Measurements from ENCODE around the gene RFLNA. TPM values are rescaled to one million over a fixed set of nuclear protein-coding genes. Genes with fewer than 3 reads are reported as not detected.

Gene RFLNA
- total and polyA plus RNA-seq, 2 experiments from 2014 or later: 57.8 to 67.8 TPM

- 100% methylated on average over 8 of the region's 12 CpGs for WGBS (ENCODE audit: low lambda C conversion rate, missing lambda C conversion rate)
These were observed 41.2 kb downstream of the RFLNA start for GRCh38 chr12:124336184-124336437.

DNA sequence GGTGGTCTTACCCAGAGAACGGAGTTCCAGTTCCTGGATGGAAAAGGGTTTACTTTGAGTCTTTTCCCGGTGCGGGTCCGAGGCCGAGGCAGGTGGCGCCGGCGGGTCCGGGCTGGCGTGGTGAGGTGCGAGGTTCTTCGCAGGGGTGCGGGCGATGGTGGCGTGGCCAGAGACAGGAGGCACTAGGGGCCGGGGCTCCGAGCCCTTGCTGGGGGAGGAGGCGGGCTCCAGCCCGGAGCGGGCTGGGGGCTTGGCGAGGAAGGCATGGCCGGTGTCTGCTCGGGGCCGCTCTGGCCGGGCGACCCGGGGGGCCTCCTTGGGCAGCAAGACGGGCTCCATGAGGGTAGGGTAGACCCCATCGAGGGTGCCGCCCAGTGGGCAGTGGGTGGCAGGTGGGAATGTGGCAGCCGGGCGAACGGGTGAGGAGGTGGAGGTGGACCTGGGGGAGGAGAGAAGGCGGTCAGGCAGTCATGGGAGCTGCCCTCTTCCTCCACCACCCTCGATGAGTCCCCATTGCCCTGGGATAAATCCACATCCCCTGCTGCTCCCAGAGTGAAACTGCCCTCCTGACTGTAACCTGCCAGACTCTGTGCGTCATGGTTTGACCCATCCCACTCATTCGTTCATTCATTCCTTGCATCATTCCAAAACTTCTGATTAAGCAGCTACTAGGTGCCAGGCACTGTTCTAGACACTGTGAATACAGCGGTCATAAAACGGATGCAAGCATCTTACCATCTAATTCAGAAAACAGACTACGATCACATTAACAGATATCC is 42.0 kb downstream of the RFLNA start:
- Histone ChIP-seq H3K4me2 (no peak overlapping the region), H2AFZ (no peak overlapping the region), H3K4me3 (no peak overlapping the region), H4K20me1 (ENCODE audit: insufficient read depth, poor library complexity, severe bottlenecking) (no peaks in the 10 kb centered on the region), H3K36me3 (replicated peaks; ENCODE audit: insufficient read depth, low read depth) (no peaks in the 10 kb centered on the region), H3K4me1 (ENCODE audit: insufficient read depth) (no peaks in the 10 kb centered on the region), H3K9me3 (ENCODE audit: low read depth) (no peaks in the 10 kb centered on the region), H3K9me2 (replicated peaks; ENCODE audit: insufficient read depth) (no peaks in the 10 kb centered on the region), H3K79me2 (no peaks in the 10 kb centered on the region), H3K27ac (no peak overlapping the region), H3K27me3 (no peaks in the 10 kb centered on the region)
- no peak for DNase-seq (ENCODE audit: low spot score)
- 96% methylated on average over 27 of the region's 40 CpGs for WGBS (ENCODE audit: low lambda C conversion rate, missing lambda C conversion rate)
- TF ChIP-seq, protein P1, sequence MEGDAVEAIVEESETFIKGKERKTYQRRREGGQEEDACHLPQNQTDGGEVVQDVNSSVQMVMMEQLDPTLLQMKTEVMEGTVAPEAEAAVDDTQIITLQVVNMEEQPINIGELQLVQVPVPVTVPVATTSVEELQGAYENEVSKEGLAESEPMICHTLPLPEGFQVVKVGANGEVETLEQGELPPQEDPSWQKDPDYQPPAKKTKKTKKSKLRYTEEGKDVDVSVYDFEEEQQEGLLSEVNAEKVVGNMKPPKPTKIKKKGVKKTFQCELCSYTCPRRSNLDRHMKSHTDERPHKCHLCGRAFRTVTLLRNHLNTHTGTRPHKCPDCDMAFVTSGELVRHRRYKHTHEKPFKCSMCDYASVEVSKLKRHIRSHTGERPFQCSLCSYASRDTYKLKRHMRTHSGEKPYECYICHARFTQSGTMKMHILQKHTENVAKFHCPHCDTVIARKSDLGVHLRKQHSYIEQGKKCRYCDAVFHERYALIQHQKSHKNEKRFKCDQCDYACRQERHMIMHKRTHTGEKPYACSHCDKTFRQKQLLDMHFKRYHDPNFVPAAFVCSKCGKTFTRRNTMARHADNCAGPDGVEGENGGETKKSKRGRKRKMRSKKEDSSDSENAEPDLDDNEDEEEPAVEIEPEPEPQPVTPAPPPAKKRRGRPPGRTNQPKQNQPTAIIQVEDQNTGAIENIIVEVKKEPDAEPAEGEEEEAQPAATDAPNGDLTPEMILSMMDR (IDR thresholded peaks at IDR 0.05; ENCODE audit: poor library complexity): no peak
- TF ChIP-seq EZH2phosphoT487 (IDR thresholded peaks at IDR 0.05; ENCODE audit: low read depth, severe bottlenecking, unreplicated experiment) (no peak), EZH2 (IDR thresholded peaks at IDR 0.05; ENCODE audit: borderline replicate concordance) (no peak)

More at GRCh38 chr12:124336184-124336437, 41.2 kb downstream of the RFLNA start:
- H3K9me3 ChIP-seq (ENCODE audit: low read depth): no peaks in the 10 kb centered on the region
- no peak overlapping the region for H2AFZ ChIP-seq
- H3K4me1 ChIP-seq (ENCODE audit: insufficient read depth): no peaks in the 10 kb centered on the region
- no peaks in the 10 kb centered on the region for H3K79me2 ChIP-seq
- no peaks in the 10 kb centered on the region for H3K36me3 ChIP-seq (replicated peaks; ENCODE audit: insufficient read depth, low read depth)
- no peak for DNase-seq (ENCODE audit: low spot score)
- H3K4me3 ChIP-seq: no peak overlapping the region
- H3K27me3 ChIP-seq: no peaks in the 10 kb centered on the region
- H3K27ac ChIP-seq: no peak overlapping the region
- TF ChIP-seq EZH2 (IDR thresholded peaks at IDR 0.05; ENCODE audit: borderline replicate concordance) (no peak), EZH2phosphoT487 (IDR thresholded peaks at IDR 0.05; ENCODE audit: low read depth, severe bottlenecking, unreplicated experiment) (no peak)
- TF ChIP-seq, protein P1 (IDR thresholded peaks at IDR 0.05; ENCODE audit: poor library complexity): no peak
- no peaks in the 10 kb centered on the region for H3K9me2 ChIP-seq (replicated peaks; ENCODE audit: insufficient read depth)
- no peaks in the 10 kb centered on the region for H4K20me1 ChIP-seq (ENCODE audit: insufficient read depth, poor library complexity, severe bottlenecking)
- H3K4me2 ChIP-seq: no peak overlapping the region

- no peaks in the 10 kb centered on the region for H3K27me3 ChIP-seq
- WGBS (ENCODE audit: low lambda C conversion rate, missing lambda C conversion rate): 97% methylated on average over 14 of the region's 14 CpGs
- no peak overlapping the region for H3K4me2 ChIP-seq
- no peaks in the 10 kb centered on the region for H3K36me3 ChIP-seq (replicated peaks; ENCODE audit: insufficient read depth, low read depth)
- H3K79me2 ChIP-seq: no peaks in the 10 kb centered on the region
- no peak for DNase-seq (ENCODE audit: low spot score)
- no peak overlapping the region for H3K4me3 ChIP-seq
- H3K4me1 ChIP-seq (ENCODE audit: insufficient read depth): no peaks in the 10 kb centered on the region
- H3K27ac ChIP-seq: no peak overlapping the region
- TF ChIP-seq, protein P1 (IDR thresholded peaks at IDR 0.05; ENCODE audit: poor library complexity): no peak
- no peak for TF ChIP-seq EZH2phosphoT487 (IDR thresholded peaks at IDR 0.05; ENCODE audit: low read depth, severe bottlenecking, unreplicated experiment)
- no peak for TF ChIP-seq EZH2 (IDR thresholded peaks at IDR 0.05; ENCODE audit: borderline replicate concordance)
- no peaks in the 10 kb centered on the region for H3K9me2 ChIP-seq (replicated peaks; ENCODE audit: insufficient read depth)
- H4K20me1 ChIP-seq (ENCODE audit: insufficient read depth, poor library complexity, severe bottlenecking): no peaks in the 10 kb centered on the region
- no peaks in the 10 kb centered on the region for H3K9me3 ChIP-seq (ENCODE audit: low read depth)
- H2AFZ ChIP-seq: no peak overlapping the region
These were observed 42.7 kb downstream of the RFLNA start for GRCh38 chr12:124337622-124338021.
